ENCODE results near the gene SREK1IP1. TPM values are rescaled to one million over a fixed set of nuclear protein-coding genes. Genes with fewer than 3 reads are reported as not detected.
"Not testable (repeated sequence)": the region's sequence is repeated elsewhere in the genome, so short reads cannot be mapped to it uniquely, and the experiment has no call there.

SREK1IP1 gene
- total RNA-seq, 1 donor from 2014 or later, result 17.2 TPM

GRCh38 chr5:64742411-64742810, 26.1 kb downstream of the SREK1IP1 start:
- Mint-ChIP-seq H3K36me3 (ENCODE audit: low read depth) (peaks cover 6% of the 10 kb centered on the region), H3K9me3 (ENCODE audit: low read depth) (no peaks in the 10 kb centered on the region), H3K27ac (ENCODE audit: unreplicated experiment) (no peak overlapping the region), H3K4me1 (ENCODE audit: low read depth) (peaks cover 4% of the 10 kb centered on the region), H3K27me3 (ENCODE audit: low read depth) (no peaks in the 10 kb centered on the region), H3K4me3 (ENCODE audit: unreplicated experiment) (no peak overlapping the region)
- DNase-seq (ENCODE audit: low spot score), result no peak
- TF ChIP-seq CTCF (IDR thresholded peaks at IDR 0.05), result no peak

GRCh38 chr5:64727150-64727549, 41.3 kb downstream of the SREK1IP1 start:
- Mint-ChIP-seq H3K27me3 (ENCODE audit: low read depth) (no peaks in the 10 kb centered on the region), H3K4me1 (ENCODE audit: low read depth) (no peaks in the 10 kb centered on the region), H3K36me3 (ENCODE audit: low read depth) (peaks cover 23% of the 10 kb centered on the region), H3K4me3 (ENCODE audit: unreplicated experiment) (no peak overlapping the region), H3K27ac (ENCODE audit: unreplicated experiment) (no peak overlapping the region), H3K9me3 (ENCODE audit: low read depth) (peaks cover 2% of the 10 kb centered on the region)
- no peak for DNase-seq (ENCODE audit: low spot score)
- no peak for TF ChIP-seq CTCF (IDR thresholded peaks at IDR 0.05)

- no peak for TF ChIP-seq CTCF (IDR thresholded peaks at IDR 0.05)
- Mint-ChIP-seq H3K4me3 (ENCODE audit: unreplicated experiment) (no peak overlapping the region), H3K27ac (ENCODE audit: unreplicated experiment) (no peak overlapping the region), H3K36me3 (ENCODE audit: low read depth) (peaks cover 16% of the 10 kb centered on the region), H3K27me3 (ENCODE audit: low read depth) (no peaks in the 10 kb centered on the region), H3K9me3 (ENCODE audit: low read depth) (no peaks in the 10 kb centered on the region), H3K4me1 (ENCODE audit: low read depth) (no peaks in the 10 kb centered on the region)
- no peak for DNase-seq (ENCODE audit: low spot score)
These were observed 45.9 kb downstream of the SREK1IP1 start for GRCh38 chr5:64722588-64722987.

GRCh38 chr5:64714495-64714894, 54.0 kb downstream of the SREK1IP1 start:
- not testable (repeated sequence) for H3K9me3 Mint-ChIP-seq (ENCODE audit: low read depth); H3K27ac Mint-ChIP-seq (ENCODE audit: unreplicated experiment); H3K36me3 Mint-ChIP-seq (ENCODE audit: low read depth); H3K4me1 Mint-ChIP-seq (ENCODE audit: low read depth); DNase-seq (ENCODE audit: low spot score); H3K27me3 Mint-ChIP-seq (ENCODE audit: low read depth)
- peak overlapping the region; percentile 61 for H3K4me3 Mint-ChIP-seq (ENCODE audit: unreplicated experiment)

GRCh38 chr5:64707191-64707590, 61.3 kb downstream of the SREK1IP1 start:
- H3K27ac Mint-ChIP-seq (ENCODE audit: unreplicated experiment), result no peak overlapping the region
- peaks cover 12% of the 10 kb centered on the region for H3K27me3 Mint-ChIP-seq (ENCODE audit: low read depth)
- DNase-seq (ENCODE audit: low spot score), result no peak
- no peaks in the 10 kb centered on the region for H3K4me1 Mint-ChIP-seq (ENCODE audit: low read depth)
- TF ChIP-seq CTCF (IDR thresholded peaks at IDR 0.05), result no peak
- H3K36me3 Mint-ChIP-seq (ENCODE audit: low read depth), result no peaks in the 10 kb centered on the region
- no peak overlapping the region for H3K4me3 Mint-ChIP-seq (ENCODE audit: unreplicated experiment)
- no peaks in the 10 kb centered on the region for H3K9me3 Mint-ChIP-seq (ENCODE audit: low read depth)

GRCh38 chr5:64706074-64706473, 62.4 kb downstream of the SREK1IP1 start:
- H3K27me3 Mint-ChIP-seq (ENCODE audit: low read depth), result peaks cover 12% of the 10 kb centered on the region
- not testable (repeated sequence) for H3K9me3 Mint-ChIP-seq (ENCODE audit: low read depth); H3K4me1 Mint-ChIP-seq (ENCODE audit: low read depth); H3K27ac Mint-ChIP-seq (ENCODE audit: unreplicated experiment); H3K4me3 Mint-ChIP-seq (ENCODE audit: unreplicated experiment); H3K36me3 Mint-ChIP-seq (ENCODE audit: low read depth); DNase-seq (ENCODE audit: low spot score)

Measured in chondrocyte (in vitro differentiated cells).